Parathyroid adenoma (tissue), 2 donors: Measurements from ENCODE around the gene PAX3.

Experiments
- H2AFZ ChIP-seq: fragments of 300-600 bp; sonication (generic); one replicate; pipeline ENCODE4 v1.7.0; 2017; ENCODE audit warnings: antibody characterized with exemption, mild to moderate bottlenecking
- H3K27ac ChIP-seq: fragments of 300-600 bp; sonication (generic); one replicate; pipeline ENCODE4 v1.7.0; 2017
- H3K27me3 ChIP-seq: fragments of 300-600 bp; sonication (generic); one replicate; pipeline ENCODE4 v1.7.0; 2017; ENCODE audit warnings: low read length; ENCODE audit not compliant: control insufficient read depth, insufficient read depth
- H3K36me3 ChIP-seq: fragments of 300-600 bp; sonication (generic); one replicate; pipeline ENCODE4 v1.7.0; 2017; ENCODE audit warnings: low read length; ENCODE audit not compliant: control insufficient read depth, insufficient read depth
- H3K4me1 ChIP-seq: fragments of 300-600 bp; sonication (generic); one replicate; pipeline ENCODE4 v1.7.0; 2017; ENCODE audit warnings: control low read depth
- H3K4me2 ChIP-seq: fragments of 300-600 bp; sonication (generic); one replicate; pipeline ENCODE4 v1.7.0; 2017; ENCODE audit warnings: low read length
- H3K4me3 ChIP-seq: fragments of 300-600 bp; sonication (generic); one replicate; pipeline ENCODE4 v1.7.0; 2017; ENCODE audit warnings: low read depth, low read length
- H3K79me2 ChIP-seq: fragments of 300-600 bp; sonication (generic); one replicate; pipeline ENCODE4 v1.7.0; 2017; ENCODE audit warnings: control low read depth
- H3K9ac ChIP-seq: fragments of 300-600 bp; sonication (generic); one replicate; pipeline ENCODE4 v1.7.0; 2017; ENCODE audit warnings: mild to moderate bottlenecking
- H3K9me3 ChIP-seq: fragments of 300-600 bp; sonication (generic); one replicate; pipeline ENCODE4 v1.7.0; 2017; ENCODE audit warnings: low read length; ENCODE audit not compliant: control insufficient read depth
- CTCF ChIP-seq: fragments of 300-600 bp; sonication (generic); IDR thresholded peaks from one replicate; pipeline ENCODE4 v1.7.0; 2017; ENCODE audit warnings: antibody characterized with exemption, mild to moderate bottlenecking
- donor health status: primary hyperparathyroidism.

The PAX3 gene

GRCh38 chr2:222217712-222218111 is 81.1 kb downstream of the PAX3 start:
- H3K9me3 ChIP-seq: no peaks in the 10 kb centered on the region
- H3K36me3 ChIP-seq: no peaks in the 10 kb centered on the region
- no peaks in the 10 kb centered on the region for H3K79me2 ChIP-seq
- H3K9ac ChIP-seq: no peak overlapping the region
- no peak overlapping the region for H2AFZ ChIP-seq
- H3K4me1 ChIP-seq: no peaks in the 10 kb centered on the region
- H3K27me3 ChIP-seq: peaks cover 5% of the 10 kb centered on the region
- TF ChIP-seq CTCF: no peak
- H3K4me2 ChIP-seq: no peak overlapping the region
- no peak overlapping the region for H3K27ac ChIP-seq
- no peak overlapping the region for H3K4me3 ChIP-seq

GRCh38 chr2:222214885-222215284 is 83.9 kb downstream of the PAX3 start:
- Histone ChIP-seq H3K27ac (no peak overlapping the region), H3K36me3 (no peaks in the 10 kb centered on the region), H3K27me3 (peaks cover 5% of the 10 kb centered on the region), H3K9ac (no peak overlapping the region), H3K4me2 (no peak overlapping the region), H3K9me3 (no peaks in the 10 kb centered on the region), H3K4me1 (no peaks in the 10 kb centered on the region), H3K4me3 (no peak overlapping the region), H3K79me2 (no peaks in the 10 kb centered on the region), H2AFZ (no peak overlapping the region)
- TF ChIP-seq CTCF: no peak

GRCh38 chr2:222213049-222213448 is 85.7 kb downstream of the PAX3 start:
- H3K79me2 ChIP-seq: no peaks in the 10 kb centered on the region
- H3K9me3 ChIP-seq: no peaks in the 10 kb centered on the region
- TF ChIP-seq CTCF: no peak
- no peaks in the 10 kb centered on the region for H3K36me3 ChIP-seq
- H3K27me3 ChIP-seq: peaks cover 5% of the 10 kb centered on the region
- no peak overlapping the region for H3K4me2 ChIP-seq
- H3K4me1 ChIP-seq: no peaks in the 10 kb centered on the region
- no peak overlapping the region for H2AFZ ChIP-seq
- no peak overlapping the region for H3K9ac ChIP-seq
- no peak overlapping the region for H3K27ac ChIP-seq
- H3K4me3 ChIP-seq: no peak overlapping the region

GRCh38 chr2:222212571-222212970 is 86.2 kb downstream of the PAX3 start:
- no peak overlapping the region for H3K4me3 ChIP-seq
- no peaks in the 10 kb centered on the region for H3K79me2 ChIP-seq
- no peaks in the 10 kb centered on the region for H3K9me3 ChIP-seq
- H3K36me3 ChIP-seq: no peaks in the 10 kb centered on the region
- TF ChIP-seq CTCF: no peak
- H3K27me3 ChIP-seq: peaks cover 5% of the 10 kb centered on the region
- H3K9ac ChIP-seq: no peak overlapping the region
- no peak overlapping the region for H3K27ac ChIP-seq
- H3K4me1 ChIP-seq: no peaks in the 10 kb centered on the region
- H2AFZ ChIP-seq: no peak overlapping the region
- no peak overlapping the region for H3K4me2 ChIP-seq

GRCh38 chr2:222208010-222208690 is 90.6 kb downstream of the PAX3 start:
- Histone ChIP-seq H3K4me3 (no peak overlapping the region), H3K9me3 (no peaks in the 10 kb centered on the region), H3K27ac (no peak overlapping the region), H3K27me3 (peaks cover under 1% of the 10 kb centered on the region), H3K79me2 (no peaks in the 10 kb centered on the region), H3K36me3 (no peaks in the 10 kb centered on the region), H3K4me1 (no peaks in the 10 kb centered on the region), H3K9ac (no peak overlapping the region), H3K4me2 (no peak overlapping the region), H2AFZ (no peak overlapping the region)
- TF ChIP-seq CTCF: no peak
